KMS-11 (cell line): ENCODE results near the gene RAI1.

Experiments
- H2AFZ ChIP-seq: fragments of 200-600 bp; sonication (generic); 2 replicates; pipeline ENCODE4 v1.6.1; 2016; ENCODE audit warnings: antibody characterized with exemption, mixed run types, low read depth
- H3K27ac ChIP-seq: fragments of 200-600 bp; sonication (generic); 2 replicates; pipeline ENCODE4 v1.6.1; 2016; ENCODE audit warnings: mild to moderate bottlenecking, mixed run types
- H3K27me3 ChIP-seq: fragments of 200-600 bp; sonication (generic); 2 replicates; pipeline ENCODE4 v1.6.1; 2017; ENCODE audit warnings: mild to moderate bottlenecking, low read depth, mixed run types, moderate library complexity; ENCODE audit not compliant: insufficient read depth
- H3K36me3 ChIP-seq: fragments of 200-600 bp; sonication (generic); 2 replicates; pipeline ENCODE4 v1.6.1; 2017; ENCODE audit warnings: mild to moderate bottlenecking, mixed run types; ENCODE audit not compliant: insufficient read depth
- H3K4me1 ChIP-seq: fragments of 200-600 bp; sonication (generic); 2 replicates; pipeline ENCODE4 v1.6.1; 2016; ENCODE audit warnings: mild to moderate bottlenecking, low read depth, mixed run types; ENCODE audit not compliant: poor library complexity, severe bottlenecking
- H3K4me2 ChIP-seq: fragments of 200-600 bp; sonication (generic); 2 replicates; pipeline ENCODE4 v1.7.0; 2016; ENCODE audit warnings: mild to moderate bottlenecking, mixed run types
- H3K4me3 ChIP-seq: fragments of 200-600 bp; sonication (generic); IDR thresholded peaks from 2 replicates; pipeline ENCODE4 v1.6.1; 2017; ENCODE audit warnings: low read depth, low read length, mixed read lengths; ENCODE audit not compliant: insufficient read depth
- H3K79me2 ChIP-seq: fragments of 200-600 bp; sonication (generic); 2 replicates; pipeline ENCODE4 v1.6.1; 2016; ENCODE audit warnings: low read depth, mixed run types; ENCODE audit not compliant: insufficient read depth
- H3K9ac ChIP-seq: fragments of 200-600 bp; sonication (generic); 2 replicates; pipeline ENCODE4 v1.6.1; 2016; ENCODE audit warnings: mild to moderate bottlenecking, mixed run types
- H4K20me1 ChIP-seq: fragments of 200-600 bp; sonication (generic); 2 replicates; pipeline ENCODE4 v1.6.1; 2016; ENCODE audit warnings: mild to moderate bottlenecking, mixed run types; ENCODE audit not compliant: insufficient read depth
- TF ChIP-seq, protein P1 (sequence below): fragments of 200-600 bp; sonication (generic); conservative IDR thresholded peaks from 2 replicates; pipeline ENCODE4 v1.6.1; 2017; ENCODE audit warnings: low read depth, mild to moderate bottlenecking, antibody characterized with exemption, low read length, moderate library complexity, mixed read lengths

RAI1 gene

DNA sequence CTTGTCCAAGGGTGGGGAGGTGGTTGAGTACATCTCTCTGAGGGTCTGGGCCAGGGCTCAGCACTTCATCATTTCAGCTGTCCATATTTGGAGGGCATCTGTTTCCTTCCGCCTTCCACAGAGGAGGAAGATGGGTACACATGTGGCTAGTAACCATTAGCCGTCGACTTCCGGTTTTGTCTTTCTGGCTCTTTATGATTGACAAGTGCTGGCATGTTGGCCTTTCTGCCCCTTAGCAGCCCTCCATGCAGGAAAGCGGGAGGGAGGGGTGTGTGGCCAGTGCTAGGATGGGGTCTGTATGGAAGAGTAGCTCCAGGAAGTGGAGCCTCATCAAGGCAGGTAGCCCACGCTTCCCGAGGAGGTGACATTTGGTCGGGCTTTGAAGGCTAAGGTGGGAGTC is 69.6 kb downstream of the RAI1 start:
- no peak overlapping the region for H3K9ac ChIP-seq
- H3K79me2 ChIP-seq = no peaks in the 10 kb centered on the region; the same call in 1 of the 2 replicates

DNA sequence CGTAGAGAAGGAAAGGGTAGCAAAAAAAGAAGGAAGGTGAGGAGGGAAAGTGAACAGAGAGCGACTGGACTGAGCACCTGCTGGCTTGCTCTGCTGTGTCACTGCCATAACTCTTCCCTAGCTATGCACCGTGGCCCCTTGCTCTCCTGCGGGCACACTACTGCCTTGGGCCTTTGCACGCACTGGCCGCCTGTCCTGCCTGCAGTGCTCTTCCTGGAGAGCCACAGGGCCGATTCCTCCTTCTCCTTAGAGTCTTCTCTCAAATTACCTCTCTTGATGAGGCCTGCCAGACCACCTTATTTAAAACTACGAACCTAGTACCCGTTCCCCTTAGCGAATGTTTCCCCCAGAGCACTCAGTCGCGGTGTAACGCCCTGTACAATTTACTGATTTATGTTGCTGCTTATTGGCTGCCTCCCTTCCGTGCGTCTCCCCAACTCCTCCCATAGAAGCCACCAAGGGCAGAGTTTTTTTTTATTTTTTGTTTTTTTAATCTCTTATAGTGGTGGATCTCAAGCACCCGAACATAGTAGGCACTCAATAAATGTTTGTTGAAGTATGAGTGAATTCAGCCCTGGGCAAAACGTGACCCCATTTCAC is 70.3 kb downstream of the RAI1 start:
- Histone ChIP-seq H3K4me2 (peak overlapping the region; percentile 39; the same call in 1 of the 2 replicates), H2AFZ (no peak overlapping the region), H3K9ac (no peak overlapping the region; the same call in 1 of the 2 replicates), H4K20me1 (no peaks in the 10 kb centered on the region), H3K79me2 (no peaks in the 10 kb centered on the region; the same call in 1 of the 2 replicates), H3K27ac (no peak overlapping the region; the same call in 1 of the 2 replicates), H3K4me3 (no peak overlapping the region), H3K36me3 (no peaks in the 10 kb centered on the region), H3K4me1 (peaks cover 10% of the 10 kb centered on the region), H3K27me3 (no peaks in the 10 kb centered on the region)
- TF ChIP-seq, protein P1, sequence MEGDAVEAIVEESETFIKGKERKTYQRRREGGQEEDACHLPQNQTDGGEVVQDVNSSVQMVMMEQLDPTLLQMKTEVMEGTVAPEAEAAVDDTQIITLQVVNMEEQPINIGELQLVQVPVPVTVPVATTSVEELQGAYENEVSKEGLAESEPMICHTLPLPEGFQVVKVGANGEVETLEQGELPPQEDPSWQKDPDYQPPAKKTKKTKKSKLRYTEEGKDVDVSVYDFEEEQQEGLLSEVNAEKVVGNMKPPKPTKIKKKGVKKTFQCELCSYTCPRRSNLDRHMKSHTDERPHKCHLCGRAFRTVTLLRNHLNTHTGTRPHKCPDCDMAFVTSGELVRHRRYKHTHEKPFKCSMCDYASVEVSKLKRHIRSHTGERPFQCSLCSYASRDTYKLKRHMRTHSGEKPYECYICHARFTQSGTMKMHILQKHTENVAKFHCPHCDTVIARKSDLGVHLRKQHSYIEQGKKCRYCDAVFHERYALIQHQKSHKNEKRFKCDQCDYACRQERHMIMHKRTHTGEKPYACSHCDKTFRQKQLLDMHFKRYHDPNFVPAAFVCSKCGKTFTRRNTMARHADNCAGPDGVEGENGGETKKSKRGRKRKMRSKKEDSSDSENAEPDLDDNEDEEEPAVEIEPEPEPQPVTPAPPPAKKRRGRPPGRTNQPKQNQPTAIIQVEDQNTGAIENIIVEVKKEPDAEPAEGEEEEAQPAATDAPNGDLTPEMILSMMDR = 0 out of 2 replicates have a peak, but pooled peaks have one; percentile 19

More for the DNA sequence above, 69.6 kb downstream of the RAI1 start:
- H3K4me2 ChIP-seq = no peak overlapping the region
- peaks cover 10% of the 10 kb centered on the region for H3K4me1 ChIP-seq
- no peaks in the 10 kb centered on the region for H3K36me3 ChIP-seq
- no peak overlapping the region for H3K4me3 ChIP-seq
- H3K27me3 ChIP-seq = no peaks in the 10 kb centered on the region
- H2AFZ ChIP-seq = no peak overlapping the region
- H3K27ac ChIP-seq = no peak overlapping the region
- TF ChIP-seq, protein P1 = no peak
- no peaks in the 10 kb centered on the region for H4K20me1 ChIP-seq

DNA sequence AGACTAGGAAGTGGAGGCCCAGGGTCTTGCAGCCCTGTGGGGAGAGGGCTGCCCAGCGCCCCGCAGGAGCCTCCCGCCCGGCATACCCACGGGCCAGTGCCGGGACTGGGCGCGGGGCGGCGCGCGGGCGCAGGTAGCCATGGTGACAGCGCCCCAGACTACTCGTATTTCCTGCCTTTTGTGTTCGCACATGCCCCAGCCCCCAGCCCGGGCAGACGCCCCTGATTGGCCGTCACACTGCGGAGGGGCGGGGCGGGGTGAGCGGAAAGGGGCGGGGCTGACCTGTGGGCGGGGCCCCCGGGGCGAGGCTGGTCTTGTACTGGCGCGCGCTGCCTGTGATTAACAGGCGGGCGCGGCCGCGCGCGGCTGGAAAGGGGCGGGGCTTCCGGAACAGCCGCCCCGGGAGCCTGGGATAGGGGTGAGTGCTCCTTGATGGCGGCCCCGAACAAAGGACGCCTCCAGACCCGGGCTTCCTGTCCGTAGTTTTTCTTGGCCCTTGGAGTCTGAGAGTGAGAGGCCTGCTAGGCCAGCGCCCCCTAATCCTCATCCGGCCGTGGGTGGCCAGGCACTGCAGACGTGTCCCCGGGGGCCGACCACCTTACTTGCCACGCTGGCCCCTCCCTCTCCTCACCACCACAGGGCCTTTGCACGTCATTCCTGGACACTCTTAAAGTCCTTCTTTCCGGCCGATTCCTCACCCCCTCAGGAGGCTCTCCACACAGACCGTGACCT is 71.0 kb downstream of the RAI1 start:
- Histone ChIP-seq H3K4me3 (no peak overlapping the region), H3K4me1 (peaks cover 10% of the 10 kb centered on the region), H3K27ac (no peak overlapping the region; the same call in 1 of the 2 replicates), H2AFZ (no peak overlapping the region; the same call in 1 of the 2 replicates), H4K20me1 (no peaks in the 10 kb centered on the region), H3K36me3 (no peaks in the 10 kb centered on the region), H3K27me3 (no peaks in the 10 kb centered on the region), H3K79me2 (no peaks in the 10 kb centered on the region; the same call in 1 of the 2 replicates), H3K4me2 (peak overlapping the region; percentile 54), H3K9ac (no peak overlapping the region; the same call in 1 of the 2 replicates)
- TF ChIP-seq, protein P1 = no peak

- Histone ChIP-seq H3K36me3 (no peaks in the 10 kb centered on the region), H3K27me3 (no peaks in the 10 kb centered on the region), H3K79me2 (no peaks in the 10 kb centered on the region; the same call in 1 of the 2 replicates), H2AFZ (no peak overlapping the region; the same call in 1 of the 2 replicates), H3K4me1 (peaks cover 10% of the 10 kb centered on the region), H3K9ac (no peak overlapping the region; the same call in 1 of the 2 replicates), H3K27ac (no peak overlapping the region), H4K20me1 (no peaks in the 10 kb centered on the region), H3K4me3 (no peak overlapping the region), H3K4me2 (peak overlapping the region; percentile 54)
- TF ChIP-seq, protein P1 = no peak
Observed at GRCh38 chr17:17752821-17753321, 71.6 kb downstream of the RAI1 start.
